ENCODE measurements around the gene CDC42BPB.

CDC42BPB gene

GRCh38 chr14:102964152-102964730, 93.1 kb downstream of the CDC42BPB start:
- no peak for TF ChIP-seq CTCF (IDR thresholded peaks at IDR 0.05; ENCODE audit: borderline replicate concordance, control extremely low read depth, extremely low read depth, insufficient read depth, missing control alignments)
- in situ Hi-C loops (cut with MboI; ENCODE audit: low sequenced_read_pairs, unreplicated experiment), result no loop called here
- DNase-seq (ENCODE audit: low spot score), result no peak

- no peak for TF ChIP-seq CTCF (IDR thresholded peaks at IDR 0.05; ENCODE audit: borderline replicate concordance, control extremely low read depth, extremely low read depth, insufficient read depth, missing control alignments)
- in situ Hi-C loops (cut with MboI; ENCODE audit: low sequenced_read_pairs, unreplicated experiment), result no loop called here
- no peak for DNase-seq (ENCODE audit: low spot score)
These were observed 95.2 kb downstream of the CDC42BPB start for GRCh38 chr14:102962111-102962627.

- in situ Hi-C loops (cut with MboI; ENCODE audit: low sequenced_read_pairs, unreplicated experiment), result no loop called here
- TF ChIP-seq CTCF (IDR thresholded peaks at IDR 0.05; ENCODE audit: borderline replicate concordance, control extremely low read depth, extremely low read depth, insufficient read depth, missing control alignments), result no peak
These were observed 98.9 kb downstream of the CDC42BPB start for GRCh38 chr14:102958461-102958860.

GRCh38 chr14:102957222-102957621, 100.1 kb downstream of the CDC42BPB start:
- no peak for TF ChIP-seq CTCF (IDR thresholded peaks at IDR 0.05; ENCODE audit: borderline replicate concordance, control extremely low read depth, extremely low read depth, insufficient read depth, missing control alignments)
- in situ Hi-C loops (cut with MboI; ENCODE audit: low sequenced_read_pairs, unreplicated experiment), result no loop called here

More at GRCh38 chr14:102958461-102958860, 98.9 kb downstream of the CDC42BPB start:
- DNase-seq (ENCODE audit: low spot score), result no peak

GRCh38 chr14:102955636-102956408, 101.5 kb downstream of the CDC42BPB start:
- no peak for TF ChIP-seq CTCF (IDR thresholded peaks at IDR 0.05; ENCODE audit: borderline replicate concordance, control extremely low read depth, extremely low read depth, insufficient read depth, missing control alignments)
- no peak for DNase-seq (ENCODE audit: low spot score)
- in situ Hi-C loops (cut with MboI; ENCODE audit: low sequenced_read_pairs, unreplicated experiment), result no loop called here

More at GRCh38 chr14:102957222-102957621, 100.1 kb downstream of the CDC42BPB start:
- DNase-seq (ENCODE audit: low spot score), result no peak

- in situ Hi-C loops (cut with MboI; ENCODE audit: low sequenced_read_pairs, unreplicated experiment), result no loop called here
- no peak for TF ChIP-seq CTCF (IDR thresholded peaks at IDR 0.05; ENCODE audit: borderline replicate concordance, control extremely low read depth, extremely low read depth, insufficient read depth, missing control alignments)
- DNase-seq (ENCODE audit: low spot score), result no peak
These were observed 103.1 kb downstream of the CDC42BPB start for GRCh38 chr14:102954081-102954789.

All from GM13976 (cell line).